ENCODE data around the gene HCN2.

Gene HCN2

GRCh38 chr19:610801-611480, 21.3 kb downstream of the HCN2 start:
- no peak overlapping the region for H3K4me3 ChIP-seq (ENCODE audit: low read depth, low read length)
- H3K9me3 ChIP-seq (ENCODE audit: control insufficient read depth, insufficient read depth, low read depth, low read length), result no peaks in the 10 kb centered on the region
- H3K36me3 ChIP-seq (ENCODE audit: control insufficient read depth in 2 of 2, insufficient read depth in 1 of 2, low read length in 2 of 2), result peaks cover 0 to 28% of the 10 kb centered on the region in 2 experiments; a peak in 2 of 3 replicates
- no peak overlapping the region for H3K27ac ChIP-seq (ENCODE audit: extremely low read depth, low read depth, low read length)
- ChIA-PET POLR2A (no interaction called here), CTCF (no interaction called here)
- H3K4me1 ChIP-seq (ENCODE audit: control insufficient read depth, insufficient read depth, low read length), result no peaks in the 10 kb centered on the region
- TF ChIP-seq GLIS1 (tag by site-specific recombination; IDR thresholded peaks at IDR 0.05) (peak; percentile 94), ZFP37 (tag by site-specific recombination; IDR thresholded peaks at IDR 0.05) (no peak), ZNF776 (tag by site-specific recombination; IDR thresholded peaks at IDR 0.05; ENCODE audit: borderline replicate concordance) (no peak), ZIC2 (tag by site-specific recombination; IDR thresholded peaks at IDR 0.05) (peak; percentile 65), OVOL3 (tag by site-specific recombination; IDR thresholded peaks at IDR 0.05) (no peak), ZNF692 (tag by site-specific recombination; IDR thresholded peaks at IDR 0.05) (peak; percentile 56; the same call in 1 of the 2 replicates), ZFP69B (tag by site-specific recombination; IDR thresholded peaks at IDR 0.05) (peak; percentile 59), ZNF449 (tag by site-specific recombination; IDR thresholded peaks at IDR 0.05) (0 out of 2 replicates have a peak, but pooled peaks have one; percentile 32)

- no peaks in the 10 kb centered on the region for H3K4me1 ChIP-seq (ENCODE audit: control insufficient read depth, insufficient read depth, low read length)
- H3K4me3 ChIP-seq (ENCODE audit: low read depth, low read length), result no peak overlapping the region
- H3K27ac ChIP-seq (ENCODE audit: extremely low read depth, low read depth, low read length), result no peak overlapping the region
- H3K36me3 ChIP-seq (ENCODE audit: control insufficient read depth in 2 of 2, insufficient read depth in 1 of 2, low read length in 2 of 2), result peaks cover 0 to 28% of the 10 kb centered on the region in 2 experiments; a peak in 2 of 3 replicates
- CTCF ChIA-PET, result interaction anchor here (0.8 kb wide), 1 partner anchor 123 kb away, joined by 3 read pairs; no protein-coding TSS in a partner anchor
- TF ChIP-seq ZBTB8A (tag by site-specific recombination; IDR thresholded peaks at IDR 0.05), result no peak
- peak; percentile 35; the same call in 1 of the 2 replicates for TF ChIP-seq ZFHX2 (tag by site-specific recombination; conservative IDR thresholded peaks at IDR 0.05)
- POLR2A ChIA-PET, result no interaction called here
- no peaks in the 10 kb centered on the region for H3K9me3 ChIP-seq (ENCODE audit: control insufficient read depth, insufficient read depth, low read depth, low read length)
Measured at GRCh38 chr19:611481-611868, 21.8 kb downstream of the HCN2 start.

GRCh38 chr19:612941-613340, 23.3 kb downstream of the HCN2 start:
- Histone ChIP-seq H3K9me3 (ENCODE audit: control insufficient read depth, insufficient read depth, low read depth, low read length) (no peaks in the 10 kb centered on the region), H3K36me3 (ENCODE audit: control insufficient read depth in 2 of 2, insufficient read depth in 1 of 2, low read length in 2 of 2) (peaks cover 0 to 34% of the 10 kb centered on the region in 2 experiments; a peak in 2 of 3 replicates), H3K27ac (ENCODE audit: extremely low read depth, low read depth, low read length) (no peak overlapping the region), H3K4me3 (ENCODE audit: low read depth, low read length) (no peak overlapping the region), H3K4me1 (ENCODE audit: control insufficient read depth, insufficient read depth, low read length) (no peaks in the 10 kb centered on the region)
- POLR2A ChIA-PET, result no interaction called here
- TF ChIP-seq ZNF654 (tag by site-specific recombination; IDR thresholded peaks at IDR 0.05; ENCODE audit: low read depth) (no peak), ZNF426 (tag by site-specific recombination; IDR thresholded peaks at IDR 0.05) (no peak), ZBTB26 (tag by site-specific recombination; optimal IDR thresholded peaks at IDR 0.05) (no peak), ZFP37 (tag by site-specific recombination; IDR thresholded peaks at IDR 0.05) (no peak), ELK4 (IDR thresholded peaks at IDR 0.05; ENCODE audit: borderline replicate concordance, low read depth, low read length) (no peak), ZNF785 (tag by site-specific recombination; IDR thresholded peaks at IDR 0.05) (no peak), KLF17 (tag by site-specific recombination; IDR thresholded peaks at IDR 0.05) (no peak), ZNF501 (tag by site-specific recombination; IDR thresholded peaks at IDR 0.05) (no peak), ZIC2 (tag by site-specific recombination; IDR thresholded peaks at IDR 0.05) (no peak)
- CTCF ChIA-PET, result interaction anchor here (1.2 kb wide), 1 partner anchor 27 kb away, joined by 3 read pairs; no protein-coding TSS in a partner anchor
